HG03457 (cell line): ENCODE results near the gene NFIX.

Experiments
- ATAC-seq: cut with Tn5 transposase; IDR thresholded peaks from one replicate; pipeline ENCODE4 v1.9.1; 2021; ENCODE audit warnings: moderate number of reproducible peaks; ENCODE audit not compliant: unreplicated experiment

NFIX gene

GRCh38 chr19:13100841-13101589 lies 105.7 kb downstream of the NFIX start:
- ATAC-seq, result no peak

- ATAC-seq, result no peak
Observed at GRCh38 chr19:13101590-13102415, 106.5 kb downstream of the NFIX start.

DNA sequence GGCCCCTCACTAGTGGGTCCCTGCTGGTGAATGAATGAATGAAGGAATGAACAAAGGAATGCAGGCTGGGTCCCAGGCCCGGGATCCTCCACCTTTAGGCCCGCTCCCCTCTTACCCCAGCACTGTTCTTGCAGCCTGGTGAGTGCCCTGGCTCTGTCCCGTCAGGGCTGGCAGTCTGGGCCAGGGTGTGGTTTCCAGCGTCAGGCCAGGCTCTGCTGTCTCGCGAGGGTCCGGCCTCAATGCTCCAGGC lies 107.1 kb downstream of the NFIX start:
- ATAC-seq, result no peak

DNA sequence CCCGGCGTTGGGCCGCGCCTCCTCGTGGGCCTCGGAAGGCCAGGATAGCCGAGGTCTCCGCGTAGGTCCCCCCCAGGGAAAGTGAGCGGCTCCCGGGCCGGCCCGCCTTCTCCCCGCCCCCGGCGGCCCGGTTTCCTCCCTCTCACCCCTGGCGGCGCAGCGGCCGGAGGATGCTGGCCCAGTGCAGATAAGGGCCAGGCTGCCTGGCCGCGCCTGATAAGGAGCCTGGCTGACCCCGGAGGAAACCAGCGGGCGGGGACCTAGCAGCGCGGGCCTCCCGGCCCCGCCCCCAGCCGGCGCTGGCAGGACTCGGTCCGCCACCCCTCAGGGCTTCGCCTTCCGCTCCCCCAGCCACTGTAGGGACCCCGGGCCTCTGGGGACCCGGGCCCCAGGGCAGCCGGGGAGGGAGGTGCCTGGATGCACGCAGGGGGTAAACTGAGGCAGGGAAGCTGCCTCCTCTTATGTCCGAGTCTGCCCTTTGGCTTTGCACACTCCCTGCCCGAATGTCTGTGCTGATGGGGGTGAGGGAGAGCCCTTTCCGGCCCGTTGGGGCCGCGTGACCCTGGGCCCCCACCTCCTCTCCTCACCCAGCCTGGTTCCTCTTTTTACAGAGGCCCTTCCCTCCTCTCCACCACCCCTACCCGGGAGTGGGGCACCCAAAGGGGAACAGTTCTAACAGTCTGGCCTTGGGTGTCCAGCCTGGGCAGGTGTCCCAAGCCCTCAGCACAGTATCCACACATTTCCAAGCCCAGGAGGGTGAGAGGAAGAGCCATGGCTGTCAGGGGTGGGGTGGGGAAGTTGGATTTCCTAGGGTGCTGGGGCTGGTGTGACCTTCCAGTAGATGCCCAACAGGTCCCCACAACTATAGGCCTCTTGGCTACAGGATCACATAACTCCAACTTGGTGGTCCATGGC lies 107.6 kb downstream of the NFIX start, which contains the start of gene LYL1:
LYL1 (minus strand) TSS at position 193 of the 915 bp plus-strand sequence. CDS start 1,687 bp downstream, outside the sequence.
- no peak for ATAC-seq

DNA sequence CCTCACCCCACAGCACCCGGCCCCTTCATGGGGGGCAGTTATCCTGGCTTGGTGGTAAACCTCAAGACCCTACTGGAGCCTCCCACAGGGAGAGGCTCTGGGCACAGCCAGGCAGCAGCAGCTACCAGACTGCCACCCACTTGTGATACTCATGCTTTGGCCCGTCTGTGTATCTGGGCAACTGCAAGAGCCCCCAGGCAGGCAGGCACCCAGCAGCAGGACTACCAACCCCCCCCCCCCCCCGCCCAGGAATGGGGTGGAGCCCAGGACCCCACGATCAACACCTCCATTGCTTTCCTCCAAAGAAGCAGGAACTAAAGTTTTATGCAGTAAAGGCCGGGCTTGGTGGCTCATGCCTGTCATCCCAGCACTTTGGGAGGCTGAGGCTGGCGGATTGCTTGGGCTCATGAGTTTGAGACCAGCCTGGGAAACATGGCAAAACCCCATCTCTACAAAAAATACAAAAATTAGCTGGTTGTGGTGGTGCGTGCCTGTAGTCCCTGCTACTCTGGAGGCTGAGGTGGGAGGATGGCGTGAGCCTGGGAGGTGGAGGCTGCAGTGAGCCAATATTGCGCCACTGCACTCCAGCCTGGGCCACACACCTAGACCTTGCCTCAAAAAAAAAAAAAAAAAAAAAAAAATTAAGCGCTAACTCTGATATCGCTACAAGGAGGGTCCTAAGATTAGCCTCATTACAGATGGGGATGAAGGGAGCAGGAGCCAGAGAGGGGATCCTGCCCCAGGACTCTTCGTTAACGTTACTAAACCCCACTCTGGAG lies 108.5 kb downstream of the NFIX start:
- no peak for ATAC-seq

GRCh38 chr19:13104360-13104847 lies 109.1 kb downstream of the NFIX start:
- ATAC-seq, result no peak

DNA sequence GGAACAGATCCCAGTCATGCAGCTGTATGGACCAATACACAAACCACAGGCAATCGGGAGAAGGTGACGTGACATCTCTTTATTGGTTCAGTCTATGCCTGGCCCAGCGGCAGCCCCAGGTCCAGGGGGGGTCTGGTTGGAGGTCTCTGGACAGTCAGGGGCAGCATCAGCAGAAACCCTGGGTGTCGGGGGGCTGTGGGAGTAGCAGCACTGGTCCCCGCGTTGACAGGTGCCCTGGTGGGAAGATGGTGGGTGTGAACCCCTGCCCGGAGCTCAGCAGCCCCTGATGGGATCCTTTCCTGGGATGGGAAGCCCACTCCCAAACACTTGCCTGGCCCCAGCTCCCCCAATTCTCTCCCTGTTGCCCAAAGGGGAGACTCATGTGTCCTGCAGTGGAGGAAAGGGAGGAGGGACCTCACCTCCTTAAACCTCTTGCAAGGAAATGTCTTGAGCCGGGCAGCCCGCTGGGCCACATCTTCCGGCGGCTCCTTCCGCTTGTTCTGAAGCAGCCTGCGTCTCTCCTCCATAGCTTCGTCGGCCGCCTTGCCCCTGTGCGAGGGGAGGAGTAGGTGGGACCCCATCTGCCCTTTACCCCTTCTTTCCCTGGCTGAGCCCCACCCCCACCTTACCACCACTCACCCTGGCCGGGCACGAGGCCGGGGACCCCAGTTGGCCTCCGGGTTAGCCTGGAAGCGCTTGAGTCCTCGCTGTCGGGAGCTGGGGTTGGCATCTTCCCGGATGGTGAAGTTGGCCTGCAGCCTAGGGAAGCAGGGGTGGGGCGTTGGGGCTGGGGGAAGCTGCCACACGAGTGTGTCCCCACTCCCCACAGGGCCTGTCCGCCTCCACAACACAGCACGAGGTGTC lies 109.8 kb downstream of the NFIX start:
- no peak for ATAC-seq

DNA sequence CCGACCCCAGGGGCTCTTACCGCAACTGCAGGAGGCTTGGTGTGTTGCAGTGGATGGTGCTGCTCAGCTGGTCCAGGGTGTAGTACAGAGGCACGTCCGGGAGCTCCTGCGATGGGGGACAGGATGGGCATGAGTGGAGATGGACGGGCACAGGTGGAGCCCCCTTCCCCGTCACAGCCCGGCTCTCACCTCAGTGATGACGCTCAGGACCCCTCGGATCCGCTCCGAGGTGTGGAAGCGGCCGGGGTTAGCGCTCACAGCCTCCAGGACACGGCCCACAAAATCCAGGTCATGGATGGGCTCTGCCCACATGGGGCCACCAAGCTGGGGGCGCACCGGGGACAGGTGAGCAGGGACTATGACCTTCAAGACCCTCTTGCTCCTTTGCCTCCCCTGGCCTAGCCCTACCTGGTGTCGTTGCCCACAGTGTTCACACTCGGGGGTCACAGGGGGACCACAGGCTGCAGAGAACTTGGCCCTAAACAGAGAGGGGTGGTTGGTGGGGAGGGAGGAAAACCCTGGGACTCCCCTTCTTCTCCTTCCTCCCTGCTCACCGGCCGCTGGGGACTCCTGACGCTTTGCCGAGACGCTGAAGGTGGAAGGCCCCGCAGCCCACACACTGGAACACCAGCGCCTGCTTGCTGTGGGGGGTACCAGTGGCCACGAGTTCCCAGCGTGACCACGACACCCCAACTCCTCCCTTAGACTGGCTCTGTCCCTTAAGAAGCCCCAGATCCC lies 114.3 kb downstream of the NFIX start:
- no peak for ATAC-seq

GRCh38 chr19:13110099-13110610 lies 114.9 kb downstream of the NFIX start:
- no peak for ATAC-seq

DNA sequence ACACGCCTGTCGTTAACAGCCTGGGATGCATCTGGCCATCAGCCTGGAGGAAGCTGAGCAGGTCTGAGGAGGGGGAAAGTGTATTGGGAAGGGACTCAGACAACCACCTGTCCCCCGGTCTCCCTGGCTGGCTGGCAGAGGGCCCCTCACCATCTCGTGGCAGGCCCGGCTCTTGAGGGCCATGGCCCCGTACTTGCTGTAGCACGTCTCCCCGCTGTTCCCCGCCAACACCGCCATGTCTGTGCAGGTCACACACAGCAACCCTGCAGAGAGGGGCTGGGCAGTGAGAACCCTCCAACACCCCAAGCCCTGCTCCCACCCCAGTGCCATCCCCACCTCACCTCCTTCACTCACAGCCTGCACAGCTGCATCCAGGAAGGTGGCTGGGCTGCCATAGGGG lies 117.3 kb downstream of the NFIX start:
- no peak for ATAC-seq

DNA sequence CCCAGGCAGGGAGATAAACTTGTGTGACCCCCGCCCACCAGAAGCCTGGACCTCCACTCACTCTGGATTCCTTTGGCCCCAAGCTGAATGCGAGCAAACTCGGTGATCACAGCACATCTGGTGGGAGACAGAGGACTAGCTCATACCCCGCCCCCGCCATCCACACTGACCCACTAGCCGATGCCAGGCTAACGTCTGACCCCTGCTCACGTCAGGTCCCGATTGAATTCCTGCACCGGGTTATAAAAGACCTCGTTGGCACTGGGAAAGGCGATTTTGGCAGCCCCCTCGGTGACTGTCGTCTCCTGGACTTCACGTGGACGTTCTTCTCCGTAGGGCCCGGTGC lies 120.6 kb downstream of the NFIX start:
- no peak for ATAC-seq

- ATAC-seq, result peak; percentile 41
Observed at GRCh38 chr19:13116282-13117175, 121.3 kb downstream of the NFIX start, which contains the start of gene TRMT1. TRMT1 (minus strand) TSS chr19:13116740; CDS start chr19:13116399, 341 bp downstream.

DNA sequence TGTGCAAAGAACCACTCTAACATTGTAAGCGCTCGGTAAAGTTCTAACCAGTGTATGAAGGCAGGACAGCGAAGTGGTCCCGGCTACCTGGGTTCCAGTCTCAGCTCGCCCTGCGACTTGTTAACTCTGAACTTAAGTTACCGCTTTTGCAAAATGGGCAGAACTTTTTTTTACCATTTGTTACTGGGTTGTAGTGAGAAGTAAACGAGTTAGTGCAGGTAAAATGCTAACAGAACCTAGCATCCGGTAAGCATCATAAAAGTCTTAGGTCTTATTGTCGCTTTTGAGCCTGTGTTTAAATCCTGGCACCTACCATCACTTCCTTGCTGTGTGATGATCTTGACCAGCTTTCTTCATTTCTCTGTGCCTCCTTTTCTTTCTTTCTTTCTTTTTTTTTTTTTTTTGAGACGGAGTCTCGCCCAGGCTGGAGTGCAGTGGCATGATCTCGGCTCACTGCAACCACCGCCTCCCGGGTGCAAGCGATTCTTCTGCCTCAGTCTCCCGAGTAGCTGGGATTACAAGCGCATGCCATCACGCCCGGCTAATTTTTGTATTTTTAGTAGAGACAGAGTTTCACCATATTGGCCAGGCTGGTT lies 122.0 kb downstream of the NFIX start:
- no peak for ATAC-seq

DNA sequence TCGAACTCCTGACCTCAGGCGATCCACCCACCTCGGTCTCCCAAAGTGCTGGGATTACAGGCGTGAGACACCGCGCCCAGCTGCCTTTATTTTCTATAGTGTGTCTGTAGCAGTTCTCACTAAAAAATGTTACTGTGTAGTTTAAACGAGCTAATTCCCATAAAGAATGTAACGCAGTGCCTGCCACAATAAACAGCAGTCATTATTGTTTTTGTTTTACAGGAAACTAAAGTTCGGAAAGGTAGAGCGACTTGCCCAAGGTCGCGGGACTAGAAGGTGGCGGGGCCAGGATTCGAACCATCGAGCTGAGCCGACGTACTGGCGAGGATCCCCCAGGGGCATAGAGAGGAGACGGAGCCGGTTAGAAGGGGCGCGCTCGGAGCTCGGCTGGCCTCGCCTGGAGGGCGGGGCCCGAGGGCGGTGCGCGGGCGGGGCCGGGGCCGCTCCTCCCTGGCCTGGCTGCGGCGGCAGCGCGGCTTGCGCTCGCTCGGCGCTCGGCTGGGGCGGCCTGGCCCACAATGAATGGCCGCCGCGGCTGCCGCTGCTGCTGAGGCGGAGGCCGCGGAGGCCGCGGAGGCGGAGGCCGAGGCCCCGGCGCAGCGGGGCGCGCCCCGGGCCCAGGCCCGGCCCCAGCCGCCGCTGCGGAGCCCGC lies 122.6 kb downstream of the NFIX start, which contains the start of gene NACC1:
NACC1 (plus strand) TSS at position 493 of the 652 bp plus-strand sequence. CDS start 16,944 bp downstream, outside the sequence.
- peak; percentile 40 for ATAC-seq

GRCh38 chr19:13118424-13119193 lies 123.3 kb downstream of the NFIX start:
- ATAC-seq, result peak; percentile 2

GRCh38 chr19:13119627-13120026 lies 124.4 kb downstream of the NFIX start:
- no peak for ATAC-seq
